Activated CD4-positive, alpha-beta T cell treated with anti-CD3 and anti-CD28 coated beads for 24 hours (primary cell): ENCODE data around the gene MIPEP.
"Not testable (repeated sequence)": the region's sequence is repeated elsewhere in the genome, so short reads cannot be mapped to it uniquely, and the experiment has no call there.

ENCODE experiments used
- DNase-seq, 2 donors: peaks; one replicate each; pipeline ENCODE4 v3.0.0-alpha.2; 2020; ENCODE audit warnings: low read depth in 2 of 2

The MIPEP gene

DNA sequence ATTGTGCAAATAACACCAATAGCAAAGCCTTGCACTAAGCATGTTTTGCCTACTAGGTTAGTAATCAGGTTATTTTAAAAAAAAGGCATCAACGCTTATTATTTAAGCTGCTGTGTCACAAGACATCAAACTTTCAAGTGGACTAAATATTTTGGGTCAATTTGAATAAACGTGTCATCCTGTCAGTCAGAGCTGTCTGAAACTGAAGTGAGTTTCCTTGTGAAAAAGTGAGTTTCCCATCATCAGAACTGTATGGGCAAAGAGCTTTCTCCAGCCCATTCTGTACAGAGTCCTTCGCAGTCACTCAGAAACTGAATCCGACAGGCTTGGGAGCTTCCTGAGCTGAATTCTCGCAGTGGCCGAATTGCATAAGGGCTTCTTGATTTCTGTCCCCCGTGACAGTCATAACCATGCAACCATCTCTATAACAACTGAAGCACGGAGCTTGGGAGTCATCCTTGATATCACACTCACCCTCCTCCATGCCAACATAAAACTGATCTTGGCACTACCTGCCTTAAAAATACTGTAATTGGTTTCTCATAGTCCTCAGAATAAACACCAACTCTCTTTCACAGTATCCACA, 139.8 kb downstream of the MIPEP start:
- DNase-seq: no peak

GRCh38 chr13:23748109-23748990, 140.8 kb downstream of the MIPEP start:
- no peak for DNase-seq

GRCh38 chr13:23746141-23746540, 143.1 kb downstream of the MIPEP start:
- DNase-seq: not testable (repeated sequence)

DNA sequence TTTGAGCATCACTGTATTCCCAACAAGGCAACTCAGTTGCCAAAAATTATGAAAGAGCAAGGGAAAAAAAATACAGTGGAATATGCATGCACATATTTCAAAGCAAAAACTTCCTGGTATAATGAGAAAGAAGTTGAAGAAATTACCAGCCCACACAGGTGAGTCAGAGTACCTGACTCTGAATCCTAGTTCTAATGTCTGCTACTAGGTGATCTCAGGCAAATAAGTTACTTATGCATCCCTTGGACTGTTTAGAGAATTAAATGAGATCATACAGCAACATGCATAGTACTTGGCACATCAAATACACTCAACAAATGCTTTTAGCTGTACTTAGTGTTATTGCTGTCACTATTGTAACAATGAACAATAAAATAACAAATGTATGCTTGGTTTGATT, 144.9 kb downstream of the MIPEP start:
- no peak for DNase-seq

GRCh38 chr13:23743278-23744076, 145.7 kb downstream of the MIPEP start:
- DNase-seq: peak in 1 of 2 donors; percentile 3

DNA sequence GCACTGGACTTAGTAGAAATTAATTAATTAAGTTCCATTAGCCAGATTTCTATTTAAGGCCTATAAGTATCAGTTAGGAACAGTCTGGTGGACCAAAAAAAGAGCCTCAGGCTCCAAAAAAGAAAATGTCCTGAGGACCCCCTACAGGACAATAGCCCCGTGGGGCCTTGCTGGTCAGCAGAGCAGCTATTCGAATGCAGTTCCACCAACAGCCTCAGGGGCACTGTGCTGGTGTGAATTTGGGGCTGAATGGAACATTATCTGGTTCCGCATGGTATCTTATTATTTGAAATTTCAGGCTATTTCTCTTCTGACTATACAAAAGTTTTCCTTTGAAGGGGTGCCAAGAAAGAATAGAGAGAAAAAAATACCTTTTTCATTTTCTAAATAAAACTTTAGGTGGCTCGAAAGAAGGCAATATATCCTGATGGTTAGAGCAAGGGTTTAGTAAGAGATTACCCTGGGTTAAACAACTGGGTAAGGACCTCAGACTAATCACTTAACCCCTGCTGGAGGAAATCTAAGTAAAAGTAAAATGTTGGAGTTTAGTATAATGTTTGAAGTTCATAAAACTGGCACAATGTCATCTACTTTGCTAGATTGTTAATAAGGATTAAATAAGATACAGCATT, 147.2 kb downstream of the MIPEP start:
- no peak for DNase-seq

GRCh38 chr13:23740002-23740401, 149.2 kb downstream of the MIPEP start:
- DNase-seq: no peak

GRCh38 chr13:23739596-23739995, 149.6 kb downstream of the MIPEP start:
- DNase-seq: no peak

GRCh38 chr13:23736541-23736940, 152.7 kb downstream of the MIPEP start:
- no peak for DNase-seq

GRCh38 chr13:23735329-23735728, 153.9 kb downstream of the MIPEP start:
- no peak for DNase-seq

GRCh38 chr13:23731709-23732108, 157.5 kb downstream of the MIPEP start:
- DNase-seq: no peak

GRCh38 chr13:23730251-23730650, 158.9 kb downstream of the MIPEP start:
- no peak for DNase-seq

- no peak for DNase-seq
These were observed 159.7 kb downstream of the MIPEP start for GRCh38 chr13:23729531-23729930.

- no peak for DNase-seq
These were observed 160.4 kb downstream of the MIPEP start for GRCh38 chr13:23728807-23729206.

GRCh38 chr13:23725922-23726321, 163.3 kb downstream of the MIPEP start:
- no peak for DNase-seq

GRCh38 chr13:23724196-23724970, 164.8 kb downstream of the MIPEP start:
- DNase-seq: no peak

DNA sequence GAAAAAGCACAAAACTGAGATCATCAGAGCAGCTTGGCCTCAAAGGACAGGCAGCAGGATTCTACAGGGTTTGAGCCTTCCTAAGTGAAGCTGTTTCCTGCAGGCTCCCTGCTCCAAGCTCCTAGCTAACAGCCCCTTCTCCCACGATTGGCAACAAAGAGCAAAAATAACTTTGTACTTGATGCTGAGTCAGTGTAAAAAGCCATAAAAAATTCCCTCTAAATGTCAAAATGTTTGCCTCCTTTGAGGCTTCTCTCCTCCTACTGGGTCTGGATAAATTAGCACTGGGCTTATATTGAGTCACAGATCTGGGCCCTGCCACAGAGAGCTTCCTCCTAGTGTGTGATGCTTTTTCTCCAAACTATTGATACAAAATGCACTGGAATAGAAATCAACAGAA, 165.7 kb downstream of the MIPEP start:
- DNase-seq: no peak

- no peak for DNase-seq
These were observed 166.3 kb downstream of the MIPEP start for GRCh38 chr13:23722726-23723453.

- no peak for DNase-seq
These were observed 170.2 kb downstream of the MIPEP start for GRCh38 chr13:23718996-23719395.

DNA sequence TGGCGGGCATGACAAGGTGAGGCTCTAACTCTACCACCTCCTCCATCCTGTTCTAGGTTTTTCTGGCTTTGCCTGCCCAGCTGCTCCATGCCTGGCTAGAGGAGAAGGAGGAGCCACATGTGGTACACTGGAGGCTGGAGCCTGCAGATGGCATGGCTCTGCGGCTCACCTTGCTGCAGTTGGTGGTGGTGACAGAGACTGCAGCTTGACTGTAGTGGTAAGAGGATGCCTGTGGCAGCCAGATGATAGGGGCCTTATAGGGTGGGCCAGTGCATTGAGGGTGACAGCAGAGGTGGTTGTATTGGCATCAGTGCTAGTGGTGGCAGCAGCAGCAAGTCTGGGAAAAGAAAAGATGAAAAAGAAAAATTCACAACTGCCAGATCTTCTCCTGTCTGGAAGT, 172.8 kb downstream of the MIPEP start:
- no peak for DNase-seq
